GM13976 (cell line): Measurements from ENCODE around the gene CHRDL2.
"Not testable (repeated sequence)": the region's sequence is repeated elsewhere in the genome, so short reads cannot be mapped to it uniquely, and the experiment has no call there.

ENCODE experiments used
- DNase-seq: peaks from one replicate; pipeline ENCODE4 v3.0.0; 2012; ENCODE audit warnings: low spot score
- CTCF ChIP-seq: IDR thresholded peaks from 2 replicates; pipeline ENCODE4 v1.5.1; 2012; ENCODE audit warnings: borderline replicate concordance, mild to moderate bottlenecking; ENCODE audit not compliant: insufficient read depth; ENCODE audit errors: extremely low read depth, missing control alignments, control extremely low read depth
- in situ Hi-C: fragments of 300-500 bp; cut with MboI; formaldehyde crosslinking; loops from one replicate; pipeline ENCODE4 v1.12.0; 2022; ENCODE audit warnings: low sequenced_read_pairs, mixed read lengths, inconsistent platforms; ENCODE audit not compliant: unreplicated experiment

Gene CHRDL2

GRCh38 chr11:74775762-74776161 is 44.5 kb upstream of the CHRDL2 start:
- in situ Hi-C loops, result no loop called here
- no peak for DNase-seq
- TF ChIP-seq CTCF, result no peak

GRCh38 chr11:74773476-74773875 is 42.2 kb upstream of the CHRDL2 start:
- no peak for TF ChIP-seq CTCF
- no peak for DNase-seq
- in situ Hi-C loops, result no loop called here

- in situ Hi-C loops, result no loop called here
- no peak for DNase-seq
- TF ChIP-seq CTCF, result no peak
These were observed 39.9 kb upstream of the CHRDL2 start for GRCh38 chr11:74771139-74771538.

- in situ Hi-C loops, result no loop called here
- no peak for DNase-seq
These were observed 39.2 kb upstream of the CHRDL2 start for GRCh38 chr11:74770456-74770855.

GRCh38 chr11:74769055-74769707 is 38.0 kb upstream of the CHRDL2 start:
- no peak for TF ChIP-seq CTCF
- in situ Hi-C loops, result no loop called here
- no peak for DNase-seq

More at GRCh38 chr11:74770456-74770855, 39.2 kb upstream of the CHRDL2 start:
- TF ChIP-seq CTCF, result no peak

- in situ Hi-C loops, result not testable (repeated sequence)
- DNase-seq, result peak; percentile 31
These were observed 37.0 kb upstream of the CHRDL2 start for GRCh38 chr11:74768172-74768651.

- TF ChIP-seq CTCF, result no peak
- in situ Hi-C loops, result no loop called here
- no peak for DNase-seq
These were observed 35.7 kb upstream of the CHRDL2 start for GRCh38 chr11:74766905-74767304.
